Activated CD8-positive, alpha-beta T cell treated with anti-CD3 and anti-CD28 coated beads for 36 hours (primary cell): ENCODE results near the gene CHODL. TPM values are rescaled to one million over a fixed set of nuclear protein-coding genes. Genes with fewer than 3 reads are reported as not detected.

ENCODE experiments used
- ATAC-seq: fragments of 200-7000 bp; cut with Tn5 transposase; one replicate; pipeline ENCODE4 v1.10.0; 2021; ENCODE audit warnings: mild to moderate bottlenecking, moderate library complexity
- CTCF ChIA-PET: fragments of 350-600 bp; sonication (Branson Sonifier 250); formaldehyde crosslinking; loops from one replicate; lab custom pipeline; 2021; ENCODE audit warnings: antibody characterized with exemption; lab: Charles Lee
- POLR2A ChIA-PET: fragments of 350-600 bp; sonication (Branson Sonifier 250); formaldehyde crosslinking; loops from one replicate; lab custom pipeline; 2021; ENCODE audit warnings: antibody characterized with exemption; lab: Charles Lee
- DNase-seq: peaks from one replicate; pipeline ENCODE4 v3.0.0-alpha.2; 2020
- H3K27ac Mint-ChIP-seq: one replicate; pipeline ENCODE4 v1.8.0; 2021; ENCODE audit warnings: mild to moderate bottlenecking, mixed read lengths
- H3K27me3 Mint-ChIP-seq: one replicate; pipeline ENCODE4 v1.8.0; 2021; ENCODE audit warnings: mixed read lengths
- H3K36me3 Mint-ChIP-seq: one replicate; pipeline ENCODE4 v1.8.0; 2021; ENCODE audit warnings: low read depth, mixed read lengths
- H3K4me1 Mint-ChIP-seq: one replicate; pipeline ENCODE4 v1.8.0; 2021; ENCODE audit warnings: low read depth, mixed read lengths
- H3K4me3 Mint-ChIP-seq: one replicate; pipeline ENCODE4 v1.8.0; 2021; ENCODE audit warnings: mild to moderate bottlenecking, moderate library complexity, mixed read lengths
- H3K9me3 Mint-ChIP-seq: one replicate; pipeline ENCODE4 v1.8.0; 2021; ENCODE audit warnings: mixed read lengths
- CTCF ChIP-seq: fragments of 200-600 bp; IDR thresholded peaks from one replicate; pipeline ENCODE4 v1.8.0; 2022; ENCODE audit warnings: antibody characterized with exemption, mild to moderate bottlenecking
- intact Hi-C: fragments of 100-400 bp; cut with micrococcal nuclease; formaldehyde crosslinking; loops from one replicate; pipeline ENCODE4 v1.10.0; 2022
- total RNA-seq, 2 experiments: library from RNA; stranded (reverse); gene quantifications; one replicate each; pipeline ENCODE4 v1.2.3, GENCODE V29; 2021

The CHODL gene
- total RNA-seq, 2 experiments from 2014 or later = not detected

DNA sequence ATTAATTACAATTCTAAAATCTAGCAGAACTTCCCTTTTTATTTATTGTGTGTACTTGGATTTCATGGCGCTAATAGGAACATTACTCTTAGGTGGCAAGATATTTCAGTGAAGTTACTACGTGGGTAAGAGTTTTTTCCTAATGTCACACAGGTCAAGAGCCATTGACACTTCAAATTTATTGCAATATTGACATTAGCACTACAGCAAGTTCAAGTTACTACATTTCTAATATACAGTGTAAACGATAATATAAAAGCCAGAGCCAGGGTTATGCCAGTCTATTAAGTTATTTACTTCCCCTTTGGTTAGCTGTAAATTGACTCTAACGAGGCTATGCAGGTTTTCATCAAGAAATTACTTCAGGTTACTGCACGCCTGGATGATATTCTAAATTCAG, 29.7 kb downstream of the CHODL start:
- Mint-ChIP-seq H3K36me3 (no peaks in the 10 kb centered on the region), H3K27me3 (no peaks in the 10 kb centered on the region), H3K27ac (no peak overlapping the region), H3K4me1 (no peaks in the 10 kb centered on the region), H3K4me3 (no peak overlapping the region), H3K9me3 (no peaks in the 10 kb centered on the region)
- intact Hi-C loops = no loop called here
- TF ChIP-seq CTCF = no peak
- no peak for ATAC-seq
- ChIA-PET CTCF (no interaction called here), POLR2A (interaction anchor here (0.5 kb wide), 1 partner anchor 31 kb away, joined by 5 read pairs; no protein-coding TSS in a partner anchor)
- DNase-seq = no peak

DNA sequence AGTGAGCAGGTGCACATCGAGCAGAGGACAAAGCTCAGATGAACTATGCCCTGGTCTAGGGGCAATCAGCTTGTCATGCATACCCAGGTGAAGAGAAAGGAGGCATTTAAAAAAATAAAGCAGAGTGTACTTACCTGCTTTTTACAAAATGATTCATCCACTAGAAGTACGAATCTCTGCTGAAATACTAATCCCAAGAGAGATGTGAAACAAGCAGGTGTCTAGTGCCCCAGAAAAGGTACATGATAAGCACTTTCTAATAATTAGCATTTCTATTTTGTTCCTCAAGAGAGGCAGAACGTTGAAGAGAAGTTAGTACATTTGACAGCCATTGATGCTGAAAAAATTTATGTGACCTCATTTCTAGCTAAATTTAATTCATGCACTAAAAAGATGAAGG, 31.1 kb downstream of the CHODL start:
- ATAC-seq (no peak), DNase-seq (no peak)
- POLR2A ChIA-PET = no interaction called here
- TF ChIP-seq CTCF = no peak
- intact Hi-C loops = no loop called here
- Mint-ChIP-seq H3K9me3 (no peaks in the 10 kb centered on the region), H3K4me3 (no peak overlapping the region), H3K27me3 (no peaks in the 10 kb centered on the region), H3K27ac (no peak overlapping the region), H3K36me3 (no peaks in the 10 kb centered on the region), H3K4me1 (no peaks in the 10 kb centered on the region)
- CTCF ChIA-PET = no interaction called here

DNA sequence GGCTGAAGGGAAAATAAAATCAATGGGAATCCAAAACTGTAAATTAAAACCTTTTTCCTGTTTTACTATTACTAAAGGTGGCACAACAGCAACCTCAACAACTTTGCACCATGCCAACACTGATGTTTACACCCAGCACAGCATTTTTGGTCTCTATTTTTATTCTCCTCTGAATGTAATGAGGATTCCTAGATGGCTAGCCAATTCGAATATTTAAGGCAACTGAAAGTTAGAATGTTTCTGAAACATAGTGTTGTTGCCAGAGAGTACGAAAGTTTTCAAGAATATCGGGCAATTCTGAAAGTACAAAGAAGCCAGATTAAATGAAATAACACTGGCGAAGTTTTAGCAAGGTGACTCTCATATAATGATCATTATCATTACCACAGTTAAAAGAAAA, 40.7 kb downstream of the CHODL start:
- Mint-ChIP-seq H3K36me3 (no peaks in the 10 kb centered on the region), H3K4me3 (no peak overlapping the region), H3K27ac (no peak overlapping the region), H3K4me1 (no peaks in the 10 kb centered on the region), H3K27me3 (no peaks in the 10 kb centered on the region), H3K9me3 (no peaks in the 10 kb centered on the region)
- intact Hi-C loops = no loop called here
- POLR2A ChIA-PET = no interaction called here
- DNase-seq (no peak), ATAC-seq (no peak)
- CTCF ChIA-PET = no interaction called here
- no peak for TF ChIP-seq CTCF

DNA sequence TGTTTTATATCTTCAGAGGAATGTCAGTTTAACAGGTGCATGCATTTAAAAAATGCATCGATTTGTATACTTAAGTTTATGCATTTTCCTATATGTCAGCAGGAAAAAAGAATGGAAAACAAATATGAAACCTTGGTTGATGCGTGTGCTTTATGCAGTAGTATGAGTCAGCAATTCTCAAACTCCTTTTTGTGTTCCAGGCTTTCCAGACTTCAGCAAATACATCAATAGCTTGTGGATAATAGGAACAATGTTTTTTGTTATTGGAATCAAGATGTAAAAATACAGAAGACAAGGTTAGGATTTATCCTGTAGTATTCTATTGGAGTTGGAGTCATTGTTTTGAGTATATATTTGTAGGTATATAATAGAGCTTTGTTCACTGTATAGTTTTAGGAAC, 45.2 kb downstream of the CHODL start:
- Mint-ChIP-seq H3K4me1 (no peaks in the 10 kb centered on the region), H3K4me3 (no peak overlapping the region), H3K9me3 (no peaks in the 10 kb centered on the region), H3K27ac (no peak overlapping the region), H3K27me3 (no peaks in the 10 kb centered on the region), H3K36me3 (no peaks in the 10 kb centered on the region)
- POLR2A ChIA-PET = no interaction called here
- intact Hi-C loops = no loop called here
- CTCF ChIA-PET = no interaction called here
- no peak for ATAC-seq
- no peak for DNase-seq
- TF ChIP-seq CTCF = no peak

DNA sequence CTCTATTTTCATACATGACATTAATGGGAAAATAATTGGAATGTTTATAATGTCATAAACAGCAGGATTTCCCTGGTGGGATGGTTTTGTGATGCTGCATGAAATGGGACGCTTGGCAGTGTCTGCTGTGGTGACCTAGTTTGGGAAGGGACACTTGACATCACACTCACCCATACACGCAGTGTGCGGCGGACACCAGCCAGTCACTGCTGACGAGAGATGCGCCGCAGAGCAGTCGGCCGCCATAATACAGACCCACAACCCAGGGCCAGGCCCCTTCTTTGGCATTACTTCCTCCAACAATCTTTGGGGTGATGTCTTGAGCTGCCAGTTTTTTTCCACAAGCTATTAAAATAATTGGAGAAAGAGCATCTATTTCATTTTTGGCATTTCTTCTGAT, 49.5 kb downstream of the CHODL start:
- Mint-ChIP-seq H3K36me3 (no peaks in the 10 kb centered on the region), H3K4me3 (no peak overlapping the region), H3K27me3 (no peaks in the 10 kb centered on the region), H3K9me3 (no peaks in the 10 kb centered on the region), H3K27ac (no peak overlapping the region), H3K4me1 (no peaks in the 10 kb centered on the region)
- DNase-seq (no peak), ATAC-seq (no peak)
- ChIA-PET POLR2A (no interaction called here), CTCF (no interaction called here)
- TF ChIP-seq CTCF = no peak
- intact Hi-C loops = no loop called here
